ENCODE results near the gene NKX3-2. TPM values are rescaled to one million over a fixed set of nuclear protein-coding genes. Genes with fewer than 3 reads are reported as not detected.
A peak's percentile ranks its signal among the peaks of the same experiment; 100 is the strongest.

NKX3-2 gene
- 0.79 and 6.0 TPM in 2 replicates for total RNA-seq (ENCODE audit: low replicate concordance)
- long read RNA-seq: 0 reads

DNA sequence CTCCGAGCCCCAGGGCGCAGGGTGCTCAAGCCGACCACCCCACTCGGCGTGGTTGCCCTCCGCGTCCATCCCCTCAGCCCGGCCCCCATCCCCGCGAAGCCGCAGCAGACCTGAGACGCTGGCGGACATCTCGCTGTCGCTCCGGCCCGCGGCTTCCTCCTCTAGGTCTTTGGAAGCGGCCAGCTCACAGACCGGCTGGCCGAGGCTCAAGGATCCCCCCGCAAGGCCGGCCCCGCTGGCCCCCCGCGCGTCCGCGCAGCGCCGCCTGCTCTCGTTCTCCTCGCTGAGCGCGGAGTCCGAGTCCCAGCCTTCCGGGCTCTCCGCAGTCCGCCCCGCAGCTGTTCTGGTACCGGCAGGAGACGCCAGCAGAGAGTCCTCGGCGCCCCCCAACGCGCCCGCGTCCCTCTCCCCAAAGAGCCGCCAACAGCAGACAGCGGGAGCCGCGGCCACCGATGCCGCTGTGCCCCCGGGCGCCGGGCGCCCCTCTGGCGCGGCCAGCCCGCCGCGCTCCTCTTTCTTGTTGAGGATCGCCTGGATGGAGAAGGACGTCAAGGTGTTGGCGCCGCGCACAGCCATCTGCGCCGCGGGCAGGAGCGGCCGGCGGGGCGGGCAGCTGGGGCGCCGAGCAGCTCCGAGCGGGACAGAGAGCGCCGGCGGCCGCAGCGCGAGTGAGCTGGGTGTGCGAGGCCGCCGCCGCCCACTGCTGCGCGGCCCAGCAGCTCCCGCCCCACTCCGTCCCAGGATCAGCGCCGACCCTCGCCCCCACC lies at the start of gene NKX3-2:
Gene NKX3-2 (minus strand): TSS at position 670 of the 767 bp plus-strand sequence. CDS start 94 bp downstream, at position 576.
- no peaks in the 10 kb centered on the region for H3K36me3 Mint-ChIP-seq
- H3K9me3 Mint-ChIP-seq: no peaks in the 10 kb centered on the region
- H3K27ac Mint-ChIP-seq: peak within 1 kb of the TSS; percentile 85
- peak within 1 kb of the TSS; percentile 96 for H3K4me3 Mint-ChIP-seq
- H3K27me3 Mint-ChIP-seq: peaks cover 80% of the 10 kb centered on the region
- TF ChIP-seq, protein P1, sequence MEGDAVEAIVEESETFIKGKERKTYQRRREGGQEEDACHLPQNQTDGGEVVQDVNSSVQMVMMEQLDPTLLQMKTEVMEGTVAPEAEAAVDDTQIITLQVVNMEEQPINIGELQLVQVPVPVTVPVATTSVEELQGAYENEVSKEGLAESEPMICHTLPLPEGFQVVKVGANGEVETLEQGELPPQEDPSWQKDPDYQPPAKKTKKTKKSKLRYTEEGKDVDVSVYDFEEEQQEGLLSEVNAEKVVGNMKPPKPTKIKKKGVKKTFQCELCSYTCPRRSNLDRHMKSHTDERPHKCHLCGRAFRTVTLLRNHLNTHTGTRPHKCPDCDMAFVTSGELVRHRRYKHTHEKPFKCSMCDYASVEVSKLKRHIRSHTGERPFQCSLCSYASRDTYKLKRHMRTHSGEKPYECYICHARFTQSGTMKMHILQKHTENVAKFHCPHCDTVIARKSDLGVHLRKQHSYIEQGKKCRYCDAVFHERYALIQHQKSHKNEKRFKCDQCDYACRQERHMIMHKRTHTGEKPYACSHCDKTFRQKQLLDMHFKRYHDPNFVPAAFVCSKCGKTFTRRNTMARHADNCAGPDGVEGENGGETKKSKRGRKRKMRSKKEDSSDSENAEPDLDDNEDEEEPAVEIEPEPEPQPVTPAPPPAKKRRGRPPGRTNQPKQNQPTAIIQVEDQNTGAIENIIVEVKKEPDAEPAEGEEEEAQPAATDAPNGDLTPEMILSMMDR (conservative IDR thresholded peaks at IDR 0.05): no peak
- peaks cover 22% of the 10 kb centered on the region for H3K4me1 Mint-ChIP-seq (ENCODE audit: unreplicated experiment)
- peak; percentile 71 for DNase-seq (ENCODE audit: extremely low spot score, unreplicated experiment)

DNA sequence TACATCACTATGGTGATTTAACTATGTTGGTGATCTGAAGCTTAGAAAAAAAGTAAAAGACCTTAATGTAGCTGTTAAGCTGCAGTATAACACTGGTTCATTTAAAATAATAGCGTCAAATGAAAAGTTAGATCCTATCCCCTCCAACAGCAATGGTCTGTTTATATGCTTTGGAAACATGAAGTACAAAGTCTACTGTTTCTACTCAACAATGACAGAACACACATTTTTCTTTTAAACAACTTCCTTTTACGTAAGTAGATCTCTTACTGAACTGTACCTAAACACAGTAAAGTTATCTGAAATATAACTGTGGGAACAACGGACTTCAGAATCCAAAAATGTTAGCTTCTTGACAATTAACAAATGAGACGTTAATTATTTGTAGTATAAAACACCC lies 47.9 kb upstream of the NKX3-2 start:
- no peaks in the 10 kb centered on the region for H3K27me3 Mint-ChIP-seq
- peaks cover 15% of the 10 kb centered on the region for H3K36me3 Mint-ChIP-seq
- no peak for DNase-seq (ENCODE audit: extremely low spot score, unreplicated experiment)
- no peaks in the 10 kb centered on the region for H3K4me1 Mint-ChIP-seq (ENCODE audit: unreplicated experiment)
- TF ChIP-seq, protein P1 (conservative IDR thresholded peaks at IDR 0.05): no peak
- H3K27ac Mint-ChIP-seq: no peak overlapping the region
- H3K9me3 Mint-ChIP-seq: no peaks in the 10 kb centered on the region
- H3K4me3 Mint-ChIP-seq: no peak overlapping the region

DNA sequence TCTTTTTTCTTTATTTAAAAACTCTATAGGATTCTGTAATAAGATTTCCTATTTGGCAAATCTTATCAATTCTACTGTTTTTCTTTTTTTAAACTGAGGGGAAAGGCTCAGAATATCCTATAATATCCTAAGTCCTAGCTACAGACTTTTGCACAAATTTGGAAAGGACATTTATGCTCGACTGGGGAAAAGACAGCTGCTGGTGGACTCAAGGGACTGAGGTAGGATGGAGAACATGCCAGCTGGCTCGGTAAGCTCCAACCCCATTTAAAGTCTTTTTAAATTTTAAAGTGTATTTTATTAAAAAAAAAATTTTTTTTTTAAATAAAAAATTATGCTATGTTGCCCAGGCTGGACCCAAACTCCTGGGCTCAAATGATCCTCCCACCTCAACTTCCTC lies 46.5 kb upstream of the NKX3-2 start:
- TF ChIP-seq, protein P1 (conservative IDR thresholded peaks at IDR 0.05): no peak
- no peak overlapping the region for H3K4me3 Mint-ChIP-seq

DNA sequence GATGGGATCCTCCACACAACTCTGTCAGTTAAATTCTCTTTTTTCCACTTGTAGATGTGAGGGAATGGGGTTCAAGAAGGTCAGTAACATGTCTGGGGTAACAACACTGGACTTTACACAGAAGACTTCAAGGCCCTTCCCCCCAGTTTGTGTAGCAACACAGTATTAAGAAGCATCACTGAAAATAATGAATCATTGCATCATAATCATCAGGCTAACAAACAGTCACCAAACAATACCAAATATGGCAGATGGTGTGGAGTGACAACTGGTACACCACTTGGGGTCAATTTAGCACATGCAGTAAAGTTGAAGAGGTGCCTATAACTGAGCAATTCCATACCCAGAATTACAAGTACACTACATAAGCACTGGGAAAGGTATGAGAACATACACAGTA lies 44.6 kb upstream of the NKX3-2 start:
- Mint-ChIP-seq H3K27ac (no peak overlapping the region), H3K9me3 (no peaks in the 10 kb centered on the region), H3K27me3 (no peaks in the 10 kb centered on the region), H3K4me3 (no peak overlapping the region), H3K36me3 (peaks cover 16% of the 10 kb centered on the region), H3K4me1 (ENCODE audit: unreplicated experiment) (no peaks in the 10 kb centered on the region)
- TF ChIP-seq, protein P1 (conservative IDR thresholded peaks at IDR 0.05): no peak
- DNase-seq (ENCODE audit: extremely low spot score, unreplicated experiment): no peak

More for the DNA sequence above, 46.5 kb upstream of the NKX3-2 start:
- H3K36me3 Mint-ChIP-seq: peaks cover 13% of the 10 kb centered on the region
- H3K4me1 Mint-ChIP-seq (ENCODE audit: unreplicated experiment): no peaks in the 10 kb centered on the region
- DNase-seq (ENCODE audit: extremely low spot score, unreplicated experiment): no peak
- no peak overlapping the region for H3K27ac Mint-ChIP-seq
- no peaks in the 10 kb centered on the region for H3K27me3 Mint-ChIP-seq
- H3K9me3 Mint-ChIP-seq: no peaks in the 10 kb centered on the region

DNA sequence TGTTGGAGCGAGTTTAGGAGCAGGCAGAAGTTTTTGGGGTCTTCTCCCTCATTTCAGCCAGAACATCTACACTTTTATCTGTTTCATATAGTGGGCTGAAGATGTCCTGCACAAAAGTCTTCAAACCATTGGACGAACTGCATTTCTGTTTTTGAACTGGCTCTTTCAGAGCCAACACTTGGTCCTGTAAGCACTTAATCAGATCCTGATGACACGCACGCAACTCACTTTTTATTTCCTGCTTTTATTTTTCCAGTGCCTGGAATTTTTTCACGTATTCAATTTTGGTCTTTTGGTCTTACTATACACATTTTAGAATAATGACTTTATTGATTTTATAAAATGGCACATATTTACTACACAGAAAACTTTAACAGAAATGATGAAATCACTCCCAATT lies 40.2 kb upstream of the NKX3-2 start:
- Mint-ChIP-seq H3K4me1 (ENCODE audit: unreplicated experiment) (no peaks in the 10 kb centered on the region), H3K27ac (no peak overlapping the region), H3K4me3 (no peak overlapping the region), H3K36me3 (peaks cover 10% of the 10 kb centered on the region), H3K9me3 (no peaks in the 10 kb centered on the region), H3K27me3 (no peaks in the 10 kb centered on the region)
- TF ChIP-seq, protein P1 (conservative IDR thresholded peaks at IDR 0.05): no peak
- no peak for DNase-seq (ENCODE audit: extremely low spot score, unreplicated experiment)
